Retina (tissue), 1 donor: ENCODE measurements around the gene PDE1C.
"Not testable (repeated sequence)": the region's sequence is repeated elsewhere in the genome, so short reads cannot be mapped to it uniquely, and the experiment has no call there.

Experiments
- DNase-seq: peaks from one replicate; pipeline ENCODE4 v3.0.0-alpha.2; 2016

Gene PDE1C

DNA sequence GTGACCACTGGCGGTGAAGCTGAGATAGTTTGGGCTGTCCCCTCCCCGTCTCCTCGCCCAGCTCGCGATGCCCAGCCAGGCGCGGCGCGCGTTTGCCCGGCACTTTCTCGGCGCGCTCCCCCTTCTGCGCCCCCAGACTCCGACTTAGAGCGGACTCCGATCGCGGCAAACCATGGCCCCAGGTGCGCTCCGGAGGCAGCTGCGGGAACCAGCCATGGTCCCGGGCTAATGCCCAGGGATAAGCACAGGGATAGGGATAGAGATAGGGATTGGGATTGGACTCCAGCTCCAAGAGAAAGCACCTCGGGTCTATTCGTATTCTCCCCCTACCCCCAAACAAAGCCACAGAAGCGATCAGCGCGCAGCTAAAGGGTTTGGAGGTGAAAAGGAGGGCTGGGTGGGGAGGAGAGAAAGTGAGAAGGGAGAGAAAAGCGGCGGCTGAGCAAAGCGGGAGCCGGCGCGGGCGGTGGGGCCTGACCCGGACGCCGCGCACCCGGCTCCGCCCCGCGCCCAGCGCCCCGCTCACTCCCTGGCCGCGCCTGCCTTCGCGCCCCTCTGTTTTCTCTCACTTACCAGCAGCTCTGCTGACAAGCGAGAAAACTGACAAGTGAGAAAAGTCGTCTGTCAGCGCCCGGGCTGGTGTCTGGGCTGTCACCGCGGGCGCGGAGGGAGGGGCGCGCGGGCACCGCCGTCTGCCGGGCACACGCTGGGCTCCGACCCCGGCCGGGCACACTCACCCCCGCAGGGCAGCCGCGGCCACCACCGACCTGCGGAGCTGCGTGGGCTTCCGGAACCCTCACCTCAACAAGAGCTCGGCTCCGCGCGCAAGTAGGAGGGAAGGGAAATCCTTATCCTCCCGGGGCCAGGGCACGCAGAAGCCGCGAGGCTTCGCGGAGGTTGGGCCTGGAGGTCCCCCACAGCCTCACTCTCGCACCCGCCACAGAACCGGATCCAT is at the start of gene PDE1C:
PDE1C (minus strand) TSS at position 2 of the 955 bp plus-strand sequence.
- peak; percentile 72 for DNase-seq

DNA sequence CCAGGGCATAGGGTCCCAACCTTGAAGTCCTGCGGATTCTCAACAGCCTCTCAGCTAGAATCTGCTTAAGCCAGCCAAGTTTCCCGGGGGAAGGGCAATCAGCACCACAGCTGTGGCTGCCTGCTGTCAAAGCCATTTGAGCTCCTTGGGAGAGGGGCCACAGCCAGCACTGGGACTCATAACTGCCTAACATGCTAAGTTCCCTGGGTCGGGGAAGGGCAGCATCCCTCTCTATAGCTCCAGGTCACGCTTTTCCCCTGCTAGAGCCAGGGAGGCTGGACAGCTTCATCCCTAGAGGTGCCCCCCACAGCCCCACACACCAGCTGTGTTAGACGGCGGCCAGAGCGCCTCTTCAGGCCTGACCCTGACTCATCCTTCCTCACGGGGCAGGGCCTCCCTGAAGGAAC is 49.6 kb upstream of the PDE1C start:
- peak; percentile 4 for DNase-seq

DNA sequence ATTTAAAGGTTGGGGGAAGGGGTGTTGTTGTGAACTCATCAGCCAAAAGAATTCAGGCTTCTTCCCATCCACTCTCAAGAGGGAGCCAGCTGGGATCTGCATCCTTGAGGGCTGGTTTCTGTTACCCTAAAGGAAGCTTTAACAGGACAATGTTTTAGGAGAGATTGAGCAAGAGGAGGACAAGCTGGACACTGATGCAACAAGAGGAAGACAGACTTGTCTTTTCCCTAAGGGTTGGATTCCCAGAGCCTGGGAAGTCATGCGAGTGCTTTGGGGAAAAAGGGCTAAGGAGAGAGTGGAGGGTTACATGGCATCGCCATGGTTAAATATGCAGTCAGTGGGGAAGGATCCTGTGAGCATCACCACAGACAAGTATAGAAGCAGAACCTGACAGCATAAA is 47.6 kb upstream of the PDE1C start:
- DNase-seq = no peak

- DNase-seq = no peak
Measured at GRCh38 chr7:32116436-32116835, 46.2 kb upstream of the PDE1C start.

DNA sequence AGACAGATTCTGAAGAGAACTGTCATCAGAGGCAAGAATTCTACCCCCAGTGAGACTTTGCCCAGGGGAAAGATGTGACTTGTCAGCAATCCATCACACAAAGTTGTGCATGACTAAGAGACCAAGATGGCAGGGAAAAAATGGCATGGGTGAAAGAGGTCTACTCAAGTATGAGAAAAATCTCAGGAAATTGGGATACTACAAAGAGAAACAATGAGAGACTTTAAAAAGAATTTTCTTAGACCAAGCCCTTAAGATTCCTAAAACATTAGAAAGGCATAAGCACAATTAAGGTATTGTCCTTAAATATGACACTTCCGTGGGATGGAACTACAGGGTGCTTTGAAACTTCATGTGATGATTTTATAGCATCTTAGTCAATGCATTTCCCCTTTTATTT is 45.6 kb upstream of the PDE1C start:
- no peak for DNase-seq

DNA sequence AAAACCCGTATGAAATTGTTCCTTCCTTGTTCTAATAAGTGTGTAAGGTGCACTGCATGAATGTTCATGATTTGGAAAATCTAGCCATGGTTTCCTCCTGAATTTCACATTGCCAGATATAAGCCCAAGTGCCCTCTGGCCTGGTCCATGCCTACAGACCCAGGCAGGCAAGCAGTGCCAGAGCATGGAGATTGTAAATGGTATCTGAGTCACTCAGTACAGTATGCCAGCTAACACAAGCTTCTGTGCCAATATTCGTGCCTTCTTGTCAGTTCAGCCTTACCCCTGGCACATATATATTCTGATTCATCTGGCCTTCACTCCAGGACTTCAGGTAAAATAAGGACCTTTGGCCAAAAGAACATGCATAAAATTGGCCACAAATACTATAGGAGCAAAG is 38.4 kb upstream of the PDE1C start:
- no peak for DNase-seq

DNA sequence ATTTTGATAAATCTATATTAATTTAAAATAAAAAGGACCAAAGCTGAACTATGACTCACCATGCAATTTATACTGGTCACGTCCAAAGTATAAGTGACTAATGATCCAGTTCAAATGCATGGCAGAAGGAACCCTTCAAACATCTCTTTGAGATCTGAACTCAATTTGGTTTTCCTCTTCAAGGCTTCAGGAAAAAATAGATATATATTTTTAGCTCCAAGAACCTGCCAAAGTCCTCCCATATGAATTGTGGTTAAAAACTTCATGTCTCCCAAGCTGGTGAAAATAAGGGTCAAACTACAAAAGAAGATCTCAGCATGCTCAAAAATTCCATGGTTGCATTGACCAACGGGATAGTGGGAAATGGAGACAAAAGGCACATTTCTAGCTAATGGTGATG is 34.6 kb upstream of the PDE1C start:
- no peak for DNase-seq

DNA sequence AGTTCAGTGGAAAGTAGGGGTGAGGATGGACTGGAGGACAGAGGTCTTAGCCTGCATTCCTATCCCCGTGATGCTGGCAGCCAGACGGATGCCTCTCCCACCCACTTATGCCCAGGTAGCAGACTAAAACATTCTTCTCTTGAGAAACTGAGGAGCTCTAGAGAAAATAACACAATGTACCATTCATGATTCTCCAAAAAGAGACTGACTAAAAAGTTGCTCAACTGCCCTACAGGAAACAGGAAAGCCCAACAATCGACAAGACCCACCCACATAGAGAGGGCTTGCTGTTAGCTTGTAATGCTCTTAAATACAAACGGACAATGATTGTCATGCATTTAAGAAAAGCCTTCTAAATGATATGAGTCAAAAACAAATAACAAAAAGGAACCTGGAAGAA is 33.2 kb upstream of the PDE1C start:
- DNase-seq = no peak

- DNase-seq = no peak
Measured at GRCh38 chr7:32102432-32102873, 32.2 kb upstream of the PDE1C start.

DNA sequence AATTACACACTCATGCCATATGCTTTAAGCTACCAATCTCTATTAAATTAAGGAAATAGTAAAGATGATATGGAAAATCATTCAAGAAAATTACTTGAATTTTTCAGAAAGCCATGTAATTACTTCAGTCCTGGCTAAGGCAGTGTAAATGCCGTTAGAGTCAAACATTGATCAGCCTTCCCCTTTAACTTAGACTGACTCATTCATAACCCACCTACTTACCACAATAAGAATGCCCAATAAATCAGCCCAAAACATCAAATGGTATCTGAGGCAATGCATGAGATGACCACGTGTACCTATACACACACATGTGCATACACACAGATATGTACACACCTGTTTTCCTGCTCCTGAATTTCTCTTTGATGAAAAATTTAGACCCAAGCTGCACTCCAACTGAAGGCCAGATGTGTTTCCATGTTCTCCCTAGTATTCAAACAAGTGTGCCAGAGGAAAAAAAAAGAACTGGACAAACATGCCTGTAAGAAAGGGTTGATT is 30.2 kb upstream of the PDE1C start:
- DNase-seq = no peak

GRCh38 chr7:32094516-32094915 is 24.3 kb upstream of the PDE1C start:
- no peak for DNase-seq

DNA sequence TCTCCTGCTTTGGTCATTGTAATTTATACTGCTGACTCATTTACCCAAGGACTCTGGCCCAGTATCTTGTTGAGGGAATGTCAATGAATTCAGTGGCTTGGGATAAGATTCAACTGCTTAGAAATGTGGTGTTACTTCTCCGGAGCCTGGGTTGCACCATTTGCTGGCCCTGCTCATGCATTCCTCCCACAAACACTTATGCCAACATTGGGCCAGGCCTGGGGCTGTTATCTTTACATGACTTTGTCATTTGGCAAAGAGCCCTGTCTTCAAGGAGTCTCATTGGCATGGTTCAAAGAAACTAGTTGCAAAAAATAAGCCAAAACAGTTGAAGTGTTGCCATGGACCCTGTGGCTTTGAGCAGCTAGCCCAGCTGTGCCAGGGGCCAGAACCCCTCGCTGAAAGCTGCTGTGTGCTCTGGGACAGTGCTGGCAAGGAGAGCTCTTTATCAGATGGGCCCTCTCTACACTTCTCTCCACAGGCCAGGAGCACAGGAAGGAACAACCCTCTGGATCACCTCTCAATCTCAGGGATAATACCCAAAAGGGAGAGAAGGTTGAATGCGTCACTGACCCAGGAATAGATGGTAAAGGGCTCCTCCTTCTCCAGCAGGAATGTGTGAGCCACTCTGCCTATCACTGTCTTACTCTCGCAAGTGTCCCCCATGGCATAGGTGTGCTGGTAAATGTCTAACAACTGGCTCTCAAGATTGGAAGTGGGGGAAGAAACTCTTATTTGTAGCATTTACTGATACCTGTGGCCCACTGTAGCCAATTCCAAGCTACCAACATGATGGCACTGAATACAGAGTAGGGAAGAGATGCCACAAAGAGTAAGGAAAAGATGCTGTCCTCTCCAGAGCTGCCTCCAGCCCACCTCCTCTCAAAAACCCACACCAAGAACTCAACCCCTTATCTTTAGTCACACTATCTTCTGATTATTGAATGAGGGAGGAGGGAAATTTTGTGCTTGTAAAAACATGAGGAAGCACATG is 23.5 kb upstream of the PDE1C start:
- no peak for DNase-seq

- DNase-seq = no peak
Measured at GRCh38 chr7:32092346-32092745, 22.1 kb upstream of the PDE1C start.

DNA sequence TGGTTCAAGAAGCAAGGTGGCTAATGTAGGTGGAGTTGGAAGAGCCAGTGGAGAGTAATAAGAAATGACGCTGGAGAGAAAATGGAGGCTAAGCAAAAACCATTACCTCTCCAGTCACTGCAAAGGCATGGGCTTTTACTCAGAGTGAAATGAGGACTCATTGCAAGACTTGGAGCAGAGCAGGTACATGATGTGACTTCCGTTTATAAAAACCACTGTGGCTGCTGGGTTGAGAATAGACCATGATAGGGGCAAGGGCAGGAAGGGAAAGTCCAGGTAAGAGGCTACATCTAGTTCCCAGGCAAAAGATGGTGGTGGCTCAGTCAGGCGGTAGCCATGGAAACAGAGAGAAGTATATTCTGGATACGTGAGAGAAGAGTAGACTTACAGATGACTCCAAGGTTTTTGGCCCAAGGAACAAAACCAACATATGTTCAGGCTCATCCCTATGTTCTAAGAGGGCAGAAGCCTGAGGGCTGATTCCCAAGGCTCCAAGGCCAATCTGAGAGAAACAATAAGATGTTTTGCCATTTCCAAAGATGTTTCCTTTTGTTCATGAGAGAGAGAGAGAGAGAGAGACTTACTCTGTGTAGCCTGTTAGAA is 21.5 kb upstream of the PDE1C start:
- no peak for DNase-seq

DNA sequence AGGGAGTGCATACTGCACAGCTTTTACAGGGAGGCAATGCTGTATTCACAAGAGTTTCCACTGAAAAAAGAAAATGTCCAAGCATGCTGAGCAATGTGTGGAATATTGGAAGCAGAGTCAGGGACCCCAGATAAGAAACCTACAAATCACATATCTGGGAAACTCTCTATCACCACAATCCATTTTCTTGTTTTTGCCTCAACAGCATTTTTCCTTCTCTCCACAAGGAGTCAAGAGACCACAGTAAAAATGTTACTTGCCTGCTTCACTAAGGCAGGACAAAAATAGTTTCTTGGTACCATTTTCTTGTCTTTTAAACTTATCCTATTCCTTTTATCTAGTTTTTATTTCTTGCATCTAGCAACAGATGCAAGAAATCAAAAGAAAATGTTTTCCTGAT is 19.5 kb upstream of the PDE1C start:
- DNase-seq = no peak

DNA sequence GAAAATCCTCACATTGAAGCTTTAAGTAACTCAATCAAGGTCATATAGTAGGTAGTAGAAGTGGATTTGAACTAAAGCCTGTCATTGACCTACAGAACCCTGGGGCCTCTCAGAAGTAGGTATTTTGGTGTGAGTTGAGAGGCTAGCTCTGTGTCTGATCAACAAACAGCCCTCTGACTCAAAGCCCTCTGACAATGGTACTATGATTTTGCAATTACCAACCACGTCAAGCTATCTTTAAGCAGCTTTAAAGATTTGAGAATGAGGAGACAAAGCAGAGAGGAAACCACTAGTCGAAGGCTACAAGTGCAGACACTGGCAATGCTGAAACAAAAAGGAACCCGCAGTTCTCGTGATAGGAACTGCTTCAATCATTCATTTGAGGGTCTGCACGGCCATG is 19.0 kb upstream of the PDE1C start:
- no peak for DNase-seq

DNA sequence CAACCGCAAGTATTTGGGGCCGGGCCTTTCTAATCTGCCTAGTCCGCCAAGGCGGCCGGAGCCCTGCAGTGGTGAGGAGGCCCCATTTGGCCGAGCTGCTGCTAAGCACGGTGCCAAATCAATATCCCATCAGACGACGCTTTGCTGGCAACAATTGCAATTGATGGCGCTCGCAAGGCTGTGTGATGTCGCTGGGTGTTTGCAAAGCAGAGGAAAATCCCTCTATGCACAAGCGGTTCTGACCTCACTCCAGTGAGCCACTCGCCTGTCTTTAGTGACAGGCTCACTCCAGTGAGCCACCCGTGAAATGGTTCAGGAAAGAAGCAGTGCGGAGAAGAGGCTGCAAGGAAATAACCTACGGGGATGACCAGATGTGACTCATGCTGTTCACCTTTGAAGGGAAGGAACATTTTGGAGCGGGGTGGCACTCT is 18.3 kb upstream of the PDE1C start:
- DNase-seq = peak; percentile 38

- no peak for DNase-seq
Measured at GRCh38 chr7:32079510-32079909, 9.3 kb upstream of the PDE1C start.

DNA sequence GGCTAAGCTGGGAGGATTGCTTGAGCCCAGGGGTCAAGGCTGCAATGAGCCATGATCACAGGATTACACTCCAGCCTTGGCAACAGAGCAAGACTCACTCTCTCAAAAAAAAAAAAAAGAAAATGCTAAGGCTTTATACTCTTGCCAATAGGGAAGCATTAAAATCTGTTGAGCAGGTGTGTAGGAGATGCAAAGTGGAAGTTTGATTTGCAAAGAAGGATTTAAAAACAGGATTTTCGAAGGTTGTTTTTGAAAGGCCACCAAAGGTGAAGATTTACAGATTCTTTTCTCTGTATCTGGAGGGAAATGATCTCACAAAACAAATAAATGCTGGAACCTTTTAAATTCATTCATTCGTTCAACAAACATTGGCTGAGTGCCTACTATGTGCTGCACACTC is 8.6 kb upstream of the PDE1C start:
- no peak for DNase-seq

GRCh38 chr7:32077806-32078205 is 7.6 kb upstream of the PDE1C start:
- no peak for DNase-seq

- not testable (repeated sequence) for DNase-seq
Measured at GRCh38 chr7:32076802-32077201, 6.6 kb upstream of the PDE1C start.

DNA sequence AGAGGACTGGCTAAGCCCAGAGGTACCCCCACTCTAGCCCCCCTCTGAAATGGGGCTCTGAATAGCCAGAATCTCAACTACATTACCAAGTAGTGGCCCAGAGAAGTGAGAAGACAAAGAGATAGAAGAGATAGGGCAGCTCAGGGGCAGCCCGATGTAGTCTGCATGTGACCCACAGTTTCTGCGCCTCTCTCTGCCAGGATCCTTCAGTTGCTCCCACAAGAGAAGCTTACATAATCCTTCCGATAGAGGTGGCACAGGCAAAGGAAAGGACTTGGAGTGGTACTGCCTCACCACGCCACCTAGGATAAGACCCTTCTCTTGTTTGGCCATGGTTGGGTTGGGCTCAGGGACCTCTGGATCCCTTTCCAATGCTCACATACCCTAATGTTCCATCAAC is 5.4 kb upstream of the PDE1C start:
- no peak for DNase-seq
